Measurements from ENCODE around the gene NDUFAB1.
A peak's percentile ranks its signal among the peaks of the same experiment; 100 is the strongest.

Gene NDUFAB1

GRCh38 chr16:23640615-23640930, 44.5 kb upstream of the NDUFAB1 start:
- H3K9me3 ChIP-seq (ENCODE audit: control insufficient read depth, insufficient read depth, low read depth, low read length) = no peaks in the 10 kb centered on the region
- peaks cover 40 to 49% of the 10 kb centered on the region in 2 experiments for H3K36me3 ChIP-seq (ENCODE audit: control insufficient read depth in 2 of 2, insufficient read depth in 1 of 2, low read length in 2 of 2)
- peak overlapping the region; percentile 96 for H3K4me3 ChIP-seq (ENCODE audit: low read depth, low read length)
- peak overlapping the region; percentile 68; the same call in 1 of the 2 replicates for H3K27ac ChIP-seq (ENCODE audit: extremely low read depth, low read depth, low read length)
- 0 out of 2 replicates have a peak, but pooled peaks cover 2% of the 10 kb centered on the region for H3K4me1 ChIP-seq (ENCODE audit: control insufficient read depth, insufficient read depth, low read length)
- TF ChIP-seq GLI4 (tag by site-specific recombination; IDR thresholded peaks at IDR 0.05) (no peak), ZFHX2 (tag by site-specific recombination; conservative IDR thresholded peaks at IDR 0.05) (peak; percentile 36; the same call in 1 of the 2 replicates), EGR2 (tag by site-specific recombination; IDR thresholded peaks at IDR 0.05; ENCODE audit: low read depth) (peak; percentile 30; the same call in 1 of the 2 replicates), PRDM10 (tag by site-specific recombination; IDR thresholded peaks at IDR 0.05) (peak; percentile 2; the same call in 1 of the 2 replicates)
- ChIA-PET POLR2A (interaction anchor here (1.2 to 1.3 kb wide), 4 partner anchors 10 to 83 kb away, joined by 3 to 5 read pairs (median 4); partner anchors contain the start of genes EARS2, NDUFAB1, PLK1 and UBFD1), CTCF (no interaction called here)

GRCh38 chr16:23635958-23636357, 39.8 kb upstream of the NDUFAB1 start:
- ChIA-PET POLR2A (no interaction called here), CTCF (no interaction called here)
- Histone ChIP-seq H3K4me1 (ENCODE audit: control insufficient read depth, insufficient read depth, low read length) (no peaks in the 10 kb centered on the region), H3K27ac (ENCODE audit: extremely low read depth, low read depth, low read length) (no peak overlapping the region), H3K36me3 (ENCODE audit: control insufficient read depth in 2 of 2, insufficient read depth in 1 of 2, low read length in 2 of 2) (peaks cover 35 to 64% of the 10 kb centered on the region in 2 experiments), H3K4me3 (ENCODE audit: low read depth, low read length) (no peak overlapping the region), H3K9me3 (ENCODE audit: control insufficient read depth, insufficient read depth, low read depth, low read length) (no peaks in the 10 kb centered on the region)
- no peak for TF ChIP-seq MEIS1 (CRISPR knock-in tag; IDR thresholded peaks at IDR 0.05; ENCODE audit: borderline replicate concordance)
- TF ChIP-seq ZNF473 (tag by site-specific recombination; IDR thresholded peaks at IDR 0.05) = no peak
- TF ChIP-seq ZNF140 (tag by site-specific recombination; IDR thresholded peaks at IDR 0.05) = no peak
- no peak for TF ChIP-seq HOXA7 (CRISPR knock-in tag; IDR thresholded peaks at IDR 0.05; ENCODE audit: borderline replicate concordance)
- TF ChIP-seq ZNF302 (tag by site-specific recombination; IDR thresholded peaks at IDR 0.05; ENCODE audit: low read depth) = no peak
- TF ChIP-seq ZBTB6 (tag by site-specific recombination; IDR thresholded peaks at IDR 0.05) = no peak
- no peak for TF ChIP-seq ZNF362 (tag by site-specific recombination; IDR thresholded peaks at IDR 0.05)
- no peak for TF ChIP-seq HIC1 (tag by site-specific recombination; IDR thresholded peaks at IDR 0.05)
- no peak for TF ChIP-seq ZNF16 (tag by site-specific recombination; IDR thresholded peaks at IDR 0.05; ENCODE audit: low read depth)
- no peak for TF ChIP-seq ZNF350 (tag by site-specific recombination; IDR thresholded peaks at IDR 0.05)
- TF ChIP-seq ZNF670 (tag by site-specific recombination; IDR thresholded peaks at IDR 0.05; ENCODE audit: low read depth) = no peak
- no peak for TF ChIP-seq ZNF658 (tag by site-specific recombination; IDR thresholded peaks at IDR 0.05)
- TF ChIP-seq ZNF548 (tag by site-specific recombination; IDR thresholded peaks at IDR 0.05) = no peak
- no peak for TF ChIP-seq ZNF148 (tag by site-specific recombination; IDR thresholded peaks at IDR 0.05; ENCODE audit: borderline replicate concordance)
- no peak for TF ChIP-seq ZNF280C (tag by site-specific recombination; IDR thresholded peaks at IDR 0.05)
- no peak for TF ChIP-seq ZNF501 (tag by site-specific recombination; IDR thresholded peaks at IDR 0.05)
- no peak for TF ChIP-seq ZNF654 (tag by site-specific recombination; IDR thresholded peaks at IDR 0.05; ENCODE audit: low read depth)

Measured in HEK293 (cell line).